Measurements from ENCODE around the gene LHX8. TPM values are rescaled to one million over a fixed set of nuclear protein-coding genes. Genes with fewer than 3 reads are reported as not detected.
"Not testable (repeated sequence)": the region's sequence is repeated elsewhere in the genome, so short reads cannot be mapped to it uniquely, and the experiment has no call there.

LHX8 gene
- total RNA-seq, 1 experiment from 2014 or later, result not detected

- DNase-seq (ENCODE audit: low spot score), result no peak
These were observed 1.2 kb upstream of the LHX8 start for GRCh38 chr1:75132812-75133619.

GRCh38 chr1:75134647-75135572, 722 bp downstream of the LHX8 start:
- DNase-seq (ENCODE audit: low spot score), result no peak

- DNase-seq (ENCODE audit: low spot score), result no peak
These were observed 1.5 kb downstream of the LHX8 start for GRCh38 chr1:75135573-75136194.

- no peak for DNase-seq (ENCODE audit: low spot score)
These were observed 2.1 kb downstream of the LHX8 start for GRCh38 chr1:75136195-75136815.

GRCh38 chr1:75136921-75137641, 2.9 kb downstream of the LHX8 start:
- DNase-seq (ENCODE audit: low spot score), result no peak

- DNase-seq (ENCODE audit: low spot score), result no peak
These were observed 17.9 kb downstream of the LHX8 start for GRCh38 chr1:75152092-75152491.

GRCh38 chr1:75159154-75159553, 25.0 kb downstream of the LHX8 start:
- no peak for DNase-seq (ENCODE audit: low spot score)

- DNase-seq (ENCODE audit: low spot score), result no peak
These were observed 31.1 kb downstream of the LHX8 start for GRCh38 chr1:75165264-75165663.

- no peak for DNase-seq (ENCODE audit: low spot score)
These were observed 32.6 kb downstream of the LHX8 start for GRCh38 chr1:75166821-75167220.

- no peak for DNase-seq (ENCODE audit: low spot score)
These were observed 35.8 kb downstream of the LHX8 start for GRCh38 chr1:75170011-75170410.

- no peak for DNase-seq (ENCODE audit: low spot score)
These were observed 36.8 kb downstream of the LHX8 start for GRCh38 chr1:75170981-75171380.

GRCh38 chr1:75171876-75172275, 37.7 kb downstream of the LHX8 start:
- DNase-seq (ENCODE audit: low spot score), result no peak

GRCh38 chr1:75172556-75172955, 38.4 kb downstream of the LHX8 start:
- no peak for DNase-seq (ENCODE audit: low spot score)

GRCh38 chr1:75174031-75174760, 40.0 kb downstream of the LHX8 start:
- no peak for DNase-seq (ENCODE audit: low spot score)

- DNase-seq (ENCODE audit: low spot score), result not testable (repeated sequence)
These were observed 47.2 kb downstream of the LHX8 start for GRCh38 chr1:75181214-75181955.

GRCh38 chr1:75188892-75189291, 54.7 kb downstream of the LHX8 start:
- DNase-seq (ENCODE audit: low spot score), result no peak

- DNase-seq (ENCODE audit: low spot score), result no peak
These were observed 64.0 kb downstream of the LHX8 start for GRCh38 chr1:75198163-75198562.

GRCh38 chr1:75198761-75199160, 64.6 kb downstream of the LHX8 start:
- DNase-seq (ENCODE audit: low spot score), result no peak

- no peak for DNase-seq (ENCODE audit: low spot score)
These were observed 68.6 kb downstream of the LHX8 start for GRCh38 chr1:75202751-75203150.

Measured in A172 (cell line).